IMR-90 (cell line): ENCODE results near the gene SLC25A30. TPM values are rescaled to one million over a fixed set of nuclear protein-coding genes. Genes with fewer than 3 reads are reported as not detected.

ENCODE experiments used
- CEBPB ChIP-seq: IDR thresholded peaks from 2 replicates; pipeline ENCODE4 v1.6.1; 2012; ENCODE audit warnings: low read depth, low read length, improper control_type of control experiment
- USF2 ChIP-seq: fragments of 150-350 bp; IDR thresholded peaks from 2 replicates; pipeline ENCODE4 v1.6.1; 2017; ENCODE audit warnings: mild to moderate bottlenecking, antibody characterized with exemption, low read length, low read depth
- polyA plus RNA-seq, 3 experiments: library from polyadenylated mRNA; depleted of rRNA; stranded (reverse); fragments of >200 nt; gene quantifications; 2 replicates each; pipeline ENCODE4 v1.2.3, GENCODE V29; 2012; ENCODE audit warnings: low replicate concordance in 1 of 3
- total RNA-seq: library from RNA; depleted of rRNA; stranded (reverse); fragments of >200 nt; gene quantifications from 2 replicates; pipeline ENCODE4 v1.2.3, GENCODE V29; 2012

Gene SLC25A30
- total and polyA plus RNA-seq, 2 of the 4 experiments (the other 2 are of a cell fraction), result 9.9 to 19.4 TPM

GRCh38 chr13:45372189-45373161 lies 45.7 kb downstream of the SLC25A30 start (continued):
- TF ChIP-seq USF2 (no peak), CEBPB (no peak)
